Neural progenitor cell (in vitro differentiated cells): Measurements from ENCODE around the gene CABLES1.

Source experiments
- EZH2 ChIP-seq: fragments of 200-600 bp; sonication (generic); IDR thresholded peaks from 2 replicates; pipeline ENCODE4 v1.6.1; 2017; ENCODE audit warnings: antibody characterized with exemption, mild to moderate bottlenecking, moderate library complexity
- TF ChIP-seq, protein P1 (sequence below): fragments of 200-600 bp; sonication (generic); IDR thresholded peaks from 2 replicates; pipeline ENCODE4 v1.5.1; 2017; ENCODE audit warnings: antibody characterized with exemption, mild to moderate bottlenecking

DNA sequence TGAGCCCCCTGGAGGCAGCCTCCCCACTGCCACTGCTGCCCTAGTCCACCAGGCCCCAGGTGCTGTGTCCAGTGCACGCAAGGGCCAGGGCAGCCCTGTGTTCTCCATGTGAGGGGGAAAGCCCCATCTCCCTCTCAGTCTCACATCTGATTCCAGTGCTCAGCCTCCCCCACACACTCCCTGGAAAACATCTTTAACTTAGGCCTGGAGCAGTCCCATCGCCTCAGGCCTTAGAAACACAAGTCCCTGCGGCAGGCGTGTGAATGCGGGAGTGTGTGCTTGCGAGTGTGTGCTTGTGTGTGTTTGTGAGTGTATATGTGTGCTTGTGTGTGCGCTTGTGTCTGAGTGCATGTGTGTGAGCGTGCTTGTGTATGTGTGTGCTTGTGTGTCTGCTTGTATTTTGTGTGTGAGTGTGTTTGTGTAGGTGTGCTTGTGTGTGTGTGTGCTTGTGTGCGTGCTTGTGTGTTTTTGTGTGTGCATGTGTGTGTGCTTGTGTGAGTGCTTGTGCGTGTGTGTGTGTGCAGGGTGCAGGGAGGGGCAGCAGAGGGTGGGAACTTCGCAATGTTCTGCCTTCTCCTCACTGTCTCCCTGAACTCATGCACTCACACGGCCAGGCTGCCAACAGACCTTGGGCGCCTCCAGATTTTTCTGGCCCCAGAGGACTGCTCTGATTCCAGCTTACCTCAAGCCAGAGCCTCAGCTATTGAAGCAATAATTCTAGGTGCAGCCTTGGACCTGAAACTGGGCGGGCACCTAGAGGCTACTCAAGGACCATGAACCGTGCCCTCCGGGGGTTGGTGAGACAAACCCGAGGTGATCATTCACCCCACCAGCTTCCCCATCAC lies 139.6 kb downstream of the CABLES1 start:
- TF ChIP-seq, protein P1, sequence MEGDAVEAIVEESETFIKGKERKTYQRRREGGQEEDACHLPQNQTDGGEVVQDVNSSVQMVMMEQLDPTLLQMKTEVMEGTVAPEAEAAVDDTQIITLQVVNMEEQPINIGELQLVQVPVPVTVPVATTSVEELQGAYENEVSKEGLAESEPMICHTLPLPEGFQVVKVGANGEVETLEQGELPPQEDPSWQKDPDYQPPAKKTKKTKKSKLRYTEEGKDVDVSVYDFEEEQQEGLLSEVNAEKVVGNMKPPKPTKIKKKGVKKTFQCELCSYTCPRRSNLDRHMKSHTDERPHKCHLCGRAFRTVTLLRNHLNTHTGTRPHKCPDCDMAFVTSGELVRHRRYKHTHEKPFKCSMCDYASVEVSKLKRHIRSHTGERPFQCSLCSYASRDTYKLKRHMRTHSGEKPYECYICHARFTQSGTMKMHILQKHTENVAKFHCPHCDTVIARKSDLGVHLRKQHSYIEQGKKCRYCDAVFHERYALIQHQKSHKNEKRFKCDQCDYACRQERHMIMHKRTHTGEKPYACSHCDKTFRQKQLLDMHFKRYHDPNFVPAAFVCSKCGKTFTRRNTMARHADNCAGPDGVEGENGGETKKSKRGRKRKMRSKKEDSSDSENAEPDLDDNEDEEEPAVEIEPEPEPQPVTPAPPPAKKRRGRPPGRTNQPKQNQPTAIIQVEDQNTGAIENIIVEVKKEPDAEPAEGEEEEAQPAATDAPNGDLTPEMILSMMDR = no peak
- TF ChIP-seq EZH2 = no peak
